ENCODE results near the gene PLK1.

DNA sequence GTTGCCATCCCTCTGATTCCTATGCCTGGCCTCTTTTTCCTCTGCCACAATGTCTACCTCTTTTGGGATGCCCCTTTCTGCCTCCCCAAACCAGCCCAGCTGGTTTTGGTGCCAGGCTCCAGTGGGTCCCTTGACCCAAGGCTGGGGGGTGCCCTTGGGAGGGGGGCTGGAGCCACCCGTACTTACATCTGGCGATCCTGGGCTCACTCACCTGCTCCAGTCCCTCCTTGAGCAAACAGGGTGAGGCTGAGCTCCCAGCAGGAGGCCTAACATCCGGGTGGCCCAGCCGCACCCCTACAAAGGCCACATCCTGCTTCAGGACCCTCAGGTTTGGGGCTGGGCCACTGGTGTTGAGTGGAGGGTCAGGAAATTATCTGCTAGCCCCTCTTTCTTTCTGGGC is 33.1 kb downstream of the PLK1 start:
- no peak for TF ChIP-seq POLR2A (IDR thresholded peaks at IDR 0.05; ENCODE audit: low read depth, low read length)
- no peak for TF ChIP-seq POLR2AphosphoS5 (IDR thresholded peaks at IDR 0.05; ENCODE audit: low read depth, low read length)
- TF ChIP-seq SPI1 (IDR thresholded peaks at IDR 0.05; ENCODE audit: low read depth, low read length), result no peak
- no peak for TF ChIP-seq POU2F2 (IDR thresholded peaks at IDR 0.05; ENCODE audit: low read depth, low read length)
